HL-60 (cell line): Measurements from ENCODE around the gene SMIM12.

ENCODE experiments used
- GABPA ChIP-seq: IDR thresholded peaks from 2 replicates; pipeline ENCODE4 v1.6.1; 2012; ENCODE audit warnings: low read depth
- POLR2AphosphoS5 ChIP-seq: IDR thresholded peaks from 2 replicates; pipeline ENCODE4 v1.6.1; 2012; ENCODE audit warnings: low read depth
- TF ChIP-seq, protein P1 (sequence below): IDR thresholded peaks from one replicate; pipeline ENCODE4 v1.5.1; 2011; ENCODE audit warnings: low read length, control low read depth, inconsistent platforms; ENCODE audit not compliant: insufficient read depth

- TF ChIP-seq, protein P1, sequence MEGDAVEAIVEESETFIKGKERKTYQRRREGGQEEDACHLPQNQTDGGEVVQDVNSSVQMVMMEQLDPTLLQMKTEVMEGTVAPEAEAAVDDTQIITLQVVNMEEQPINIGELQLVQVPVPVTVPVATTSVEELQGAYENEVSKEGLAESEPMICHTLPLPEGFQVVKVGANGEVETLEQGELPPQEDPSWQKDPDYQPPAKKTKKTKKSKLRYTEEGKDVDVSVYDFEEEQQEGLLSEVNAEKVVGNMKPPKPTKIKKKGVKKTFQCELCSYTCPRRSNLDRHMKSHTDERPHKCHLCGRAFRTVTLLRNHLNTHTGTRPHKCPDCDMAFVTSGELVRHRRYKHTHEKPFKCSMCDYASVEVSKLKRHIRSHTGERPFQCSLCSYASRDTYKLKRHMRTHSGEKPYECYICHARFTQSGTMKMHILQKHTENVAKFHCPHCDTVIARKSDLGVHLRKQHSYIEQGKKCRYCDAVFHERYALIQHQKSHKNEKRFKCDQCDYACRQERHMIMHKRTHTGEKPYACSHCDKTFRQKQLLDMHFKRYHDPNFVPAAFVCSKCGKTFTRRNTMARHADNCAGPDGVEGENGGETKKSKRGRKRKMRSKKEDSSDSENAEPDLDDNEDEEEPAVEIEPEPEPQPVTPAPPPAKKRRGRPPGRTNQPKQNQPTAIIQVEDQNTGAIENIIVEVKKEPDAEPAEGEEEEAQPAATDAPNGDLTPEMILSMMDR, result no peak
- no peak for TF ChIP-seq POLR2AphosphoS5
- TF ChIP-seq GABPA, result no peak
Observed at GRCh38 chr1:34867415-34867814, 7.9 kb upstream of the SMIM12 start.
